Measurements from ENCODE around the gene STARD3NL. TPM values are rescaled to one million over a fixed set of nuclear protein-coding genes. Genes with fewer than 3 reads are reported as not detected.

STARD3NL gene
- total and polyA plus RNA-seq, 2 of the 13 experiments (the other 11 are each of a cell fraction or from before 2014, with no cell fraction given) = 37.3 to 42.3 TPM

- TF ChIP-seq ZNF740 (CRISPR knock-in tag; IDR thresholded peaks at IDR 0.05) (no peak), ZBTB20 (CRISPR knock-in tag; IDR thresholded peaks at IDR 0.05; ENCODE audit: borderline replicate concordance, low read depth) (no peak), RERE (CRISPR knock-in tag; IDR thresholded peaks at IDR 0.05; ENCODE audit: low read depth) (no peak), CEBPG (CRISPR knock-in tag; IDR thresholded peaks at IDR 0.05) (no peak), CSRNP2 (CRISPR knock-in tag; conservative IDR thresholded peaks at IDR 0.05; ENCODE audit: low read depth) (no peak), ZNF256 (CRISPR knock-in tag; conservative IDR thresholded peaks at IDR 0.05) (no peak), ZNF484 (CRISPR knock-in tag; IDR thresholded peaks at IDR 0.05; ENCODE audit: borderline replicate concordance, low read depth) (no peak), SP1 (IDR thresholded peaks at IDR 0.05) (no peak), SP1 (CRISPR knock-in tag; IDR thresholded peaks at IDR 0.05) (peak; percentile 34), ZZZ3 (CRISPR knock-in tag; IDR thresholded peaks at IDR 0.05; ENCODE audit: borderline replicate concordance) (0 out of 2 replicates have a peak, but pooled peaks have one; percentile 20), ATF2 (CRISPR knock-in tag; IDR thresholded peaks at IDR 0.05) (peak; percentile 55; the same call in 1 of the 2 replicates), NFE2L2 (IDR thresholded peaks at IDR 0.05; ENCODE audit: low read length) (no peak), ZNF205 (CRISPR knock-in tag; IDR thresholded peaks at IDR 0.05) (0 out of 2 replicates have a peak, but pooled peaks have one; percentile 33), TCF7 (IDR thresholded peaks at IDR 0.05; ENCODE audit: low read depth) (no peak), REL (CRISPR knock-in tag; conservative IDR thresholded peaks at IDR 0.05) (no peak), NCOA5 (CRISPR knock-in tag; IDR thresholded peaks at IDR 0.05) (no peak), ZBTB44 (CRISPR knock-in tag; IDR thresholded peaks at IDR 0.05) (no peak), YEATS2 (CRISPR knock-in tag; IDR thresholded peaks at IDR 0.05; ENCODE audit: borderline replicate concordance) (peak; percentile 80), ZSCAN20 (CRISPR knock-in tag; IDR thresholded peaks at IDR 0.05; ENCODE audit: borderline replicate concordance) (no peak), CBFB (CRISPR knock-in tag; IDR thresholded peaks at IDR 0.05) (no peak), FOXP1 (IDR thresholded peaks at IDR 0.05) (no peak), FOXP1 (CRISPR knock-in tag; IDR thresholded peaks at IDR 0.05) (no peak)
Observed at GRCh38 chr7:38178004-38178694, at the start of gene STARD3NL (continued).
